Pancreas (tissue), 10 donors: Measurements from ENCODE around the gene DENND2A. TPM values are rescaled to one million over a fixed set of nuclear protein-coding genes. Genes with fewer than 3 reads are reported as not detected.
A peak's percentile ranks its signal among the peaks of the same experiment; 100 is the strongest.
"Not testable (repeated sequence)": the region's sequence is repeated elsewhere in the genome, so short reads cannot be mapped to it uniquely, and the experiment has no call there.

Source experiments
- ATAC-seq, 4 donors: fragments of 200-7000 bp; cut with Tn5 transposase; one replicate each; pipeline versions ENCODE4 v1.8.0 to v1.9.1; 2020; ENCODE audit warnings: mild to moderate bottlenecking in 4 of 4, moderate library complexity in 4 of 4
- DNase-seq, 6 donors: peaks; one replicate each; pipeline ENCODE4 v3.0.0-alpha.2; 2020
- FAIRE-seq: peaks from 2 replicates; lab custom pipeline; 2012; peaks lifted over from hg19 to GRCh38; lab: Jason Lieb, UNC
- H3K27ac ChIP-seq, 4 donors: fragments of 200-600 bp; sonication (generic); 1 replicate in 3 of 4; 2 replicates in 1 of 4; pipeline versions ENCODE4 v1.5.0 to v1.8.0; 2020
- H3K27me3 ChIP-seq, 4 donors: fragments of 200-600 bp; one replicate each; pipeline ENCODE4 v1.8.0; 2021
- H3K36me3 ChIP-seq, 3 donors: fragments of 200-600 bp; sonication (generic) in 1 of 3; one replicate each; pipeline versions ENCODE4 v1.5.0 to v1.8.0; 2020 to 2021
- H3K4me1 ChIP-seq, 3 donors: fragments of 200-600 bp; one replicate each; pipeline ENCODE4 v1.8.0; 2021
- H3K4me3 ChIP-seq, 4 donors: fragments of 200-600 bp; sonication (generic) in 2 of 4; one replicate each; pipeline versions ENCODE4 v1.5.0 to v1.8.0; 2020 to 2021
- H3K9me3 ChIP-seq, 4 donors: fragments of 200-600 bp; one replicate each; pipeline ENCODE4 v1.8.0; 2021
- WGBS, 2 donors: extraction: QIAGEN DNeasy Blood & Tissue Kit; methylation state at CpG; one replicate each; pipeline ENCODE4 v1.1.7; 2013; 5-methylcytosine and 5-hydroxymethylcytosine counted together
- intact Hi-C, 3 donors: fragments of 100-400 bp; cut with DNase I; formaldehyde crosslinking; loops; one replicate each; pipeline versions ENCODE4 v1.11.1 to v1.14.2; 2022
- polyA plus RNA-seq, 2 donors: library from polyadenylated mRNA; stranded (reverse); fragments of 200-250 nt; gene quantifications; one replicate each; pipeline ENCODE4 v1.2.3, GENCODE V29; 2013
- total RNA-seq, 6 donors: library from RNA; stranded (reverse); fragmentation: NEBNext Ultra II Directional in 4 of 6; extraction: Animal tissue kit (Norgen Biotek cat#: 25700) in 4 of 6; gene quantifications; one replicate each; pipeline versions ENCODE4 v1.2.1 to v1.2.4, GENCODE V29; 2021 to 2023
- TF ChIP-seq, protein P1 (sequence below), 4 donors: fragments of 200-600 bp; sonication (generic) in 3 of 4; IDR thresholded peaks; one replicate each; pipeline versions ENCODE4 v1.5.0 to v1.8.0; 2021; ENCODE audit warnings: antibody characterized with exemption in 4 of 4
- donor health status: healthy with polysubstance abuse.
- donor health status: DM: no; HTN: no; CAD: no; lungs with moderate emphysema.
- donor health status: DM: no; HTN: no; CAD: no.
- donor health status: control.
- donor health status: control.
- donor health status: Bipolar disorder and iron deficiency.
- donor health status: DM: yes; HTN: yes; CAD: no.
- donor health status: DM: no; HTN: no; CAD: no.
- donor health status: DM: no; HTN: no; CAD: no.
- donor health status: DM: yes; HTN: yes; CAD: no.

Gene DENND2A
- total and polyA plus RNA-seq, 8 donors = 1.1 to 5.0 (median 1.8) TPM

DNA sequence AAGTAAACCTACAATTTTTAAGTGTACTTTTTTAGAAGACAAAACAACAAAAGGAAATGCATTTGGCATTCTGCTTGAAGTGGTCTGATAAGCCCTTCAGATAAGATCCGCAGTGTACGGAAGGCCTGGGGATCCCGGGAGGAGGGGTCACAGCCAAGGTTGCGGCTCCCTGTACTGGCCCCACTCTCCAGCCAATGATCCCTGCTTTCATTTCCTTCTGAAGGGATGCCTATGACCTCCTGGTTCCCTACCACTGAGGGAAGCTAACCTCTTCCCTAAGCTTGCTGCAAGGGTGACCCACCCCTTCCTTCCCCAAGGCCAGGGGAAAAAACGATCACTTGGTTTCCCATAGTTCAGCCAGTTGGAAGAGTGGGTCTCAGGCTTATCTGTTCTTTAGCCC lies 5.3 kb downstream of the DENND2A start:
- Histone ChIP-seq H3K27me3 (no peaks in the 10 kb centered on the region), H3K27ac (no peak overlapping the region), H3K4me1 (no peaks in the 10 kb centered on the region), H3K36me3 (no peaks in the 10 kb centered on the region), H3K9me3 (no peaks in the 10 kb centered on the region), H3K4me3 (no peak overlapping the region)
- DNase-seq (no peak), FAIRE-seq (no peak), ATAC-seq (no peak)
- intact Hi-C loops = loop anchor here in 1 of 3 donors (10.0 kb wide), 1 partner anchor 111 kb away; no protein-coding TSS in a partner anchor
- TF ChIP-seq, protein P1, sequence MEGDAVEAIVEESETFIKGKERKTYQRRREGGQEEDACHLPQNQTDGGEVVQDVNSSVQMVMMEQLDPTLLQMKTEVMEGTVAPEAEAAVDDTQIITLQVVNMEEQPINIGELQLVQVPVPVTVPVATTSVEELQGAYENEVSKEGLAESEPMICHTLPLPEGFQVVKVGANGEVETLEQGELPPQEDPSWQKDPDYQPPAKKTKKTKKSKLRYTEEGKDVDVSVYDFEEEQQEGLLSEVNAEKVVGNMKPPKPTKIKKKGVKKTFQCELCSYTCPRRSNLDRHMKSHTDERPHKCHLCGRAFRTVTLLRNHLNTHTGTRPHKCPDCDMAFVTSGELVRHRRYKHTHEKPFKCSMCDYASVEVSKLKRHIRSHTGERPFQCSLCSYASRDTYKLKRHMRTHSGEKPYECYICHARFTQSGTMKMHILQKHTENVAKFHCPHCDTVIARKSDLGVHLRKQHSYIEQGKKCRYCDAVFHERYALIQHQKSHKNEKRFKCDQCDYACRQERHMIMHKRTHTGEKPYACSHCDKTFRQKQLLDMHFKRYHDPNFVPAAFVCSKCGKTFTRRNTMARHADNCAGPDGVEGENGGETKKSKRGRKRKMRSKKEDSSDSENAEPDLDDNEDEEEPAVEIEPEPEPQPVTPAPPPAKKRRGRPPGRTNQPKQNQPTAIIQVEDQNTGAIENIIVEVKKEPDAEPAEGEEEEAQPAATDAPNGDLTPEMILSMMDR (IDR thresholded peaks at IDR 0.05) = no peak
- WGBS, 2 donors = 20 to 21% methylated on average over 5 of the region's 5 CpGs

DNA sequence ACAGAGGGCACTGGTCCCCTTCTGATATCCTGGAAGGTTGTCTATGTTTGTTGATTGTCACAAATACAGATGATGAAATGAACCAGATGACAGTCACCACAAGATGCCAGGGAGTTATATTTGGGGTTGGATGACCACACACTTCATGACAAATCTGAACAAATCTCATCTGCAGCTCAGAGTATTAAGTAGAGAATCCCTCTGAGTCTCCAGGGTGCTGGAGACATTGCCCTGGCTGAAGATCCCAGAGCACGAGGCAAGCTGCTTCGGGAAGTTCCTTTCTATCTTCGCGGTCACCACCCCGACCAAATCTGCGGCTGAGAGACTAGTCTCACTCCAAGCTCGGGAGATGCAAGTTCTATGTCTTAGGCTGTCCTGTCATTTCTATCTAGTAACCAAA lies 9.0 kb downstream of the DENND2A start:
- no peak overlapping the region for H3K27ac ChIP-seq
- H3K4me3 ChIP-seq = no peak overlapping the region
- FAIRE-seq (no peak), ATAC-seq (peak in 1 of 4 donors; percentile 19), DNase-seq (no peak)
- TF ChIP-seq, protein P1 (IDR thresholded peaks at IDR 0.05) = no peak
- 66 to 87% methylated on average over 7 of the region's 7 CpGs for WGBS, 2 donors
- no peaks in the 10 kb centered on the region for H3K4me1 ChIP-seq
- H3K9me3 ChIP-seq = no peaks in the 10 kb centered on the region
- intact Hi-C loops = loop anchor here in 1 of 3 donors (10.0 kb wide), 1 partner anchor 107 kb away; no protein-coding TSS in a partner anchor
- H3K27me3 ChIP-seq = no peaks in the 10 kb centered on the region
- no peaks in the 10 kb centered on the region for H3K36me3 ChIP-seq

DNA sequence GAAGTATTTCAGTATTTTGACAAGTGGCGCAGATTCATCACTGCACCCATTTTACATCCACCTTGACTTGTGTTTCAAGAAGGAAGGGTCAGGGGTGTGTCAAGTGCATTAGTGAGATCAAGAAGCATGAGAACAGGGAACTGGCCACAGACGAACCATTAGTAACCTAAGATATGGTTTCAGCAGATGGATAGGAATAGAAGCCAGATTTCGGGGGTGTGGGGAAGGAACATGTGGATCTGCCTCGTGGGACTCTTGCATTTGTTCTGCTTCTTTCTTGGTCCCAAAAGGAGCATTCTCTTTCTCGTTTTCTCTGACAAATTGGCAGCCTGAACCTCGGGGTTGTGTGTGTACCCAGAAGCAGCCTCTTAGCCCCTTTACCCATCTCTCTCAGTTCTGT lies 9.6 kb downstream of the DENND2A start:
- no peaks in the 10 kb centered on the region for H3K27me3 ChIP-seq
- no peak overlapping the region for H3K27ac ChIP-seq
- TF ChIP-seq, protein P1 (IDR thresholded peaks at IDR 0.05) = no peak
- no peak for ATAC-seq
- no peak for DNase-seq
- no peak for FAIRE-seq
- H3K9me3 ChIP-seq = no peaks in the 10 kb centered on the region
- H3K4me3 ChIP-seq = no peak overlapping the region
- intact Hi-C loops = loop anchor here in 1 of 3 donors (10.0 kb wide), 1 partner anchor 106 kb away; no protein-coding TSS in a partner anchor
- WGBS, 2 donors = 50 to 55% methylated on average over 6 of the region's 6 CpGs
- no peaks in the 10 kb centered on the region for H3K4me1 ChIP-seq
- H3K36me3 ChIP-seq = no peaks in the 10 kb centered on the region

DNA sequence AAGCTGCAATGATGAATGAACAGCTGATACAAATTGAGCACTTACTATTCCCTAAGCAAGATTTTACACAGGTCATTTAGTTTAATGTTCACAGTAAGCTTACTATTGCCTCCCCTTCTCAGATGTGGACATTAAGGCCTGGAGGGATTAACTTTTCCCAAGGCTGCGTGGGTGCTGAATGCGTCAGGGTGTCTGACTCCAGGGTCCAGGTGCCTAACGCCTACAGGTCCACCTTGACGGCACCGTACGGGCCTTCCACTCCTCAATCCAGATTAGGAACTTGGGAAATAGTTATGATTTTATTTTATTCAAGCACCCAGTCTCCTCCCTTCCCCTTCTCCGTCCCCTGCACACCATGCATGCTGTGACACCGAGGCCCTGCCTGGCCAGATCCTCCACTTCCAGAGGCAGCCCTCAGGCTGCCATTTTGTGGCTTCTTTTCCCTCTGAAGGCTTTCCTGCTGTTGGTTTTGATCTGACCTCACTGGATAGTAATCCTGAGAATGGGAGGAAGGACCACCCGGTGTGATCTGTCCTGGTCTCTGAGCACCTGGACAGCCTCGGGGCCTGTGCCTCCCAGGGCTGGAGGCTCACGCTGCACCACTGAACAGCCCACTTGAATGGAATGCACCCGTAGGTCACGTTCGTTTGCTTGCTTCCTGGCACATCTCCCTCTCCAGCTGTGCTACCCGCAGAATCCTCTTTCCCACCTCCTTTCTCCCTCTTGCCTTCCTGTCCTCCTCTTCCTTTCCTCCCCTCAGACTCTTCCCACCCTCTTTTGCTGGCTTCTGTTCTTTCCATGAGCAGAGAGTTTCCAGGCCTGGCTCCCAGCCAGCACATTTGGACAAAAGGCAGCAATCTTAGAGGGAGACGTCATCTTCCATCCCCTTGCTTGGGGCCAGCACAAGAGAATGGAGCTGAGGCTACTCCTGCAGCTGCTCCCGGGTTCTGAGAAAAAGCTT lies 14.4 kb downstream of the DENND2A start:
- H3K36me3 ChIP-seq = no peaks in the 10 kb centered on the region
- DNase-seq (peak in 5 of 6 donors; percentile 26 to 71 (median 47)), ATAC-seq (peak in 3 of 4 donors; percentile 62 to 75 (median 65)), FAIRE-seq (peak; percentile 17)
- no peaks in the 10 kb centered on the region for H3K27me3 ChIP-seq
- intact Hi-C loops = no loop called here
- H3K9me3 ChIP-seq = no peaks in the 10 kb centered on the region
- WGBS, 2 donors = 63 to 65% methylated on average over 17 of the region's 17 CpGs
- H3K27ac ChIP-seq = no peak overlapping the region
- H3K4me3 ChIP-seq = no peak overlapping the region
- TF ChIP-seq, protein P1 (IDR thresholded peaks at IDR 0.05) = no peak
- H3K4me1 ChIP-seq = no peaks in the 10 kb centered on the region

DNA sequence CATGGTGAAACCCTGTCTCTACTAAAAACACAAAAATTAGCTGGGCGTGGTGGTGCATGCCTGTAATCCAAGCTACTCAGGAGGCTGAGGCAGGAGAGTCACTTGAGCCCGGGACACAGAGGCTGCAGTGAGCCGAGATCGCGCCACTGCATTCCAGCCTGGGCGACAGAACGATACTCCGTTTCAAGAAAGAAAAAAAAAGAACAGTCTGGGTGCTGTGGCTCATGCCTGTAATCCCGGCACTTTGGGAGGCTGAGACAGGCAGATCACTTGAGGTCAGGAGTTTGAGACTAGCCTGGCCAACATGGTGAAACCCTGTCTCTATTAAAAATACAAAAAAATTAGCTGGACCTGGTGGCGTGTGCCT lies 15.4 kb downstream of the DENND2A start:
- intact Hi-C loops, H3K36me3 ChIP-seq, H3K9me3 ChIP-seq, H3K27me3 ChIP-seq, H3K4me1 ChIP-seq, H3K27ac ChIP-seq, FAIRE-seq, ATAC-seq, H3K4me3 ChIP-seq: not testable (repeated sequence)
- 92 to 93% methylated on average over 10 of the region's 10 CpGs for WGBS, 2 donors
- peak in 1 of 6 donors; percentile 4 for DNase-seq
